Activated CD8-positive, alpha-beta memory T cell treated with anti-CD3 and anti-CD28 coated beads for 48 hours (primary cell): Measurements from ENCODE around the gene ARRDC4.

ENCODE experiments used
- DNase-seq, 3 experiments: peaks; one replicate each; pipeline ENCODE4 v3.0.0-alpha.2; 2020; ENCODE audit warnings: low read depth in 2 of 3, low spot score in 2 of 3

Gene ARRDC4

GRCh38 chr15:97960364-97961066 is at the start of gene ARRDC4:
Gene ARRDC4, plus strand, starts transcription at chr15:97960703. Its CDS starts 159 bp downstream, at chr15:97960862.
- DNase-seq = peak; percentile 70 to 93 (median 83)

- no peak for DNase-seq
Observed at GRCh38 chr15:97914711-97915110, 45.8 kb upstream of the ARRDC4 start.

DNA sequence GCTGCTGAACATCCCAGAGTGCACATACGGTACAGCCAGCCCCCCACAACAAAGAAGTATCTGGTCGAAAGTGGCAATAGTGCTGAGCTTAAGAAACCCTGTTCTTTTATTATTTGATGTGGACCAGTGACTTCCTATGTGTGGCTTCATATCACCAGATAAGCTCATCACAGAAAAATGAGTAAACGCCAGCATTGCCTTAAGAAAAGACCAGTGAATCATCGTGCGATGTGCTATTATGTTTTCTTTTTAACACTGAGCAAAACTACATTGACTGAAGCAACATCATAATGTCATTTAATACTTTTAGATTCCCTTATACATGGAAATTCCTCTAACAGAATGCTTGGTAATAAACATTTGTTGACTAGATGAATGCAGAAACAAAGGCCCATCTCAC is 45.2 kb upstream of the ARRDC4 start:
- DNase-seq = no peak

- no peak for DNase-seq
Observed at GRCh38 chr15:97921296-97921865, 39.1 kb upstream of the ARRDC4 start.

- no peak for DNase-seq
Observed at GRCh38 chr15:97929456-97930229, 30.9 kb upstream of the ARRDC4 start.

GRCh38 chr15:97930230-97930629 is 30.3 kb upstream of the ARRDC4 start:
- DNase-seq = no peak

DNA sequence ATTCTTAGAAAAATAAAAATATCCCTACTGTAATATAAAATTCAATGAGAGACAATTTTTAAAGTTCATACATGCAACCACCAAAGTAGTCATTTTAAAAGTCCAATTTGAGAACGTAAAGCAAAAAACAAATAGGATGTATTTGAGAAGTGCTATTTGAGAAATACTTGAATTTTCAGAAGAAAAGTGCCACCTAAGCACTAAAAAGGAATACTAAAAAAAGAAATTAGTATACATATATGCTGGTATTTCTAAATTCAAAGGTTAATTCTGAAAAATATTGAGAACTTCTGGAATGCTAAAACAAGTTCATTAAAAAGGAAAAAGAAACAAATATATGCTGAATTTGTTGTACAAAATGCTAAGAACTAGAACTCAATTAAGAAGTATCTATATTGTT is 29.2 kb upstream of the ARRDC4 start:
- DNase-seq = no peak

DNA sequence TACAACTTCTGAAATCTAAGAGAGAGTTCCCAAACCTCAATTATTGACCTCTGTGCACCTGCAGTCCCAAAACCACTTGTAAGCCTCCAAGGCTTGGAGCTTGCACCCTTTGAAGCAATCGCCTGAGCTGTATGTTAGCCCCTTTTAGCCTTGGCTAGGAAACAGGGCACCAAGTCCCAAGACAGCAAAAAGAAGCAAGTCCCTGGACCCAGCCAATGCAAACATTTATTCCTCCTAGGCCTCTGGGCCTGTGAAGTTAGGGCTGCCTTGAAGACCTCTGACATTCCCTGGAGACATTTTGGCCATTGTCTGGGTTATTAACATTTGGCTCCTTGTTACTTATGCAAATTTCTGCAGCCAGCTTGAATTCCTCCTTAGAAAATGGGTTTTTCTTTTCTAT is 26.9 kb upstream of the ARRDC4 start:
- DNase-seq = no peak

- DNase-seq = no peak
Observed at GRCh38 chr15:97940993-97941392, 19.5 kb upstream of the ARRDC4 start.

DNA sequence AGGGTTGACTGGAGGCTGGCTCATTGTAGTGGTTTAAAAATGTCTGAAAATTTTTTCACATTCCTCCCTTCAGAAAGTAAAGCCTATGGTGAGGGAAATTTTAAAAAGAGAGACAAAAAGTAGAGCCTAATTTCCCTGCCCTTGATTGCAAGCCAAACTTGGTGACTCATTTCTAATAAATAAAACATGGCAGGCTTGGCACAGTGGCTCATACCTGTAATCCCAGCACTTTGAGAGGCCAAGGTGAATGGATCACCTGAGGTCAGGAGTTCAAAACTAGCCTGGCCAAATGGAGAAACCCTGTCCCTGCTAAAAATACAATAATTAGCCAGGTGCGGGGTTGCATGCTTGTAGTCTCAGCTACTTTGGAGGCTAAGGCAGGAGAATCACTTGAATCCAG is 18.9 kb upstream of the ARRDC4 start:
- DNase-seq = no peak

DNA sequence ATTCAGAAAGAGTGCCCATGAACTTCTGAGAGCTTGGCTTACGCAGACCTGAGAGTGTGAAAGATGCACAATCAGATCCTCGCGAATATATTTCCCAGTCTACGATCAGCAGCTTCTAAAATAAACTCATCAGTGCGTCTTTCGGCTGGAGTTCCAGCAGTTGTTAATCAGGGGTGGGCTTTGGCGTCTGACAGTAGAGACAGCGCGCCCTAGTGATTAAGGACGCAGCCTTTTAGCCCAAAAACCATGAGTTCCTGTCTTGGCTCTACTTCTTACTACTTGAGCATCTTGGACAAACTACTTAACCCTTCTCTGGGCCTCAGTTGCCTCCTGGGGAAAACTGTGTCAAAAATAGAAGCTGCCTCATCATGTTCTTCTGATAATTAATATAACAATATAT is 15.8 kb upstream of the ARRDC4 start:
- no peak for DNase-seq

DNA sequence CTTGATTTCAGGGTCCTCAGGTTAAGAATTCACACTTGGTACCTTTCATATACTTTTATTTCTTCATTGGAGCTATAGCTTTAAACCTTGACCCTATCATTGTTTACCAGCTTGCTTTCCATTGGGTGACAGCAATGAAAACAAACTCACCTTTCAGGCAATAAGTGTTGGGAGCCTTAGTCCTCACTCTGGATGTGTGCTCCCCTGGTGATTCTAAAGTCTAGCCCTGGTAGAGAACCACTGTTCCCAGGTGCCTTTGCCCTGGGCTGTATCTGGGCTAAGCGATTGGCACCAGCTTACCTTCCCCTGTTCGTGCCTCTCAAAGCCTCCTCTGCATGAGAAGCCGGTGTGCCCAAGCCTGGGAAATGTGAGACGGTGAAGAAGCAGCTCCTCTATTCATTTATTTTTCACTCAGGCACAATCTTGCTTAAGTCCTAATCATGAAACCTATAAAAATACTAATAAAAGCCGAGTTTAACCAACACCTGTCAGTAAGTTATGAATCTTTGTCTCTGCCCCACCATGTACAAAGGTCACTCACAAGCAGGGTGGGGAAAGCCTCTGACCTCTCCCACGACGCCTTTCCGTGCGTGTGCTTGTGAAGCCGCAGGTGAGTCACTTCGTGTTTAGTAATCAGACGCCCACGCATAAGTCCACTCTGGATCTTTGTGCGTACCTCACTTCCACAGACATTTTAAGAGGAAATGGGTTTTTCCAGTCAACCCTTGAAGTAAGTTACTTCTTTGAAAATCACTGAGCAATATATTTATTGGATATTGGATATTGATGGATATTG is 12.8 kb upstream of the ARRDC4 start:
- no peak for DNase-seq

- no peak for DNase-seq
Observed at GRCh38 chr15:97953254-97953653, 7.2 kb upstream of the ARRDC4 start.

DNA sequence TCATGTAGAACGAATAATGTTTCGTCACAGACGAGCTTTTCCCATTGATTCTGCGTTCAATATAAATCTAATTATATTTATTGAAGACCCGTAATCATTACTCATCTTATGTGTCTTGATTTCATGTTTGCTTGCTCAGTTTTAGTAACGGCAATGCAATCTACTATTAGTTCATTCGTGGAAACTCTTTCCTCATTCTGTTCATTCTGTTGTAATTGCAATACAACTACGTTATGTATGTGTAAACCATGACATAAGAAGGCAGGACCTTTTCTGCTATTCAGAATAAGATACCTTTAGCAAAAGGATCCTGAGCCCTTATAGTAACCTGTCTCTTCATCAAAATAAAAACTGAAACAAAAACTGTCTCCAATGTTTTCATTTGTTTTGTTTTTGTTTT is 6.8 kb upstream of the ARRDC4 start:
- no peak for DNase-seq

DNA sequence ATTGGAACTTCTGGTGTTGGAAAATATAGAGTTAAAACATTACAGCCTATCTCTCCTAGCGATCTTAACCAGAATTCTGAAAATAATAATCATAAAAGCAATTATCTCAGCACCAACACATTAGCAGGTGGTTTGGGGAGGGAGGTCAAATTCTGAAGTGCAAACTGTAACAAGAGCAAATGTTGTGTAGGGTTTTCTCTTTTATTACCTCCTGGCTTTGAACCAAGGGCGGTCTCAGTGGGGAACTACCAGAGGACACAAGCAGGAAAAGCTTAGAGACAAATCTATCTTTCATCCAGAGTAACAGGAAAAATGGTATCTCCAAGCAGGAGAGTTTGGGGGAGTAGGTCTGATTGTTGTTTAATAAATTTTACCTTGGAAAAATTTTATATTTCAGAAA is 5.5 kb upstream of the ARRDC4 start:
- DNase-seq = no peak

DNA sequence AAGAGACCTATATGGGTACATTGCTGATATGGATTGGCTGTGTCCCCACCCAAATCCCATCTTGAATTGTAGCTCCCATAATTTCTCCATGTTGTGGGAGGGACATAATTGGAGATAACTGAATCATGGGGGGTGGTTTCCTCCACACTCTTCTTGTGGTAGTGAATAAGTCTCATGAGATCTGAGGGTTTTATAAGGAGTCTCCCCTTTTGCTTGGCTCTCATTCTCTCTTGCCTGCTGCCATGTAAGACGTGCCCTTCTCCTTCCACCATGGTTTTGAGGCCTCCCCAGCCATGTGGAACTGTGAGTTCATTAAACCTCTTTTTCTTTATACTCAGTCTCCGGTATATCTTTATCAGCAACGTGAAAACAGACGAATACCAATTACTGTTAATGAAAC is 5.0 kb upstream of the ARRDC4 start:
- DNase-seq = no peak

- no peak for DNase-seq
Observed at GRCh38 chr15:97959724-97960363, 659 bp upstream of the ARRDC4 start.

DNA sequence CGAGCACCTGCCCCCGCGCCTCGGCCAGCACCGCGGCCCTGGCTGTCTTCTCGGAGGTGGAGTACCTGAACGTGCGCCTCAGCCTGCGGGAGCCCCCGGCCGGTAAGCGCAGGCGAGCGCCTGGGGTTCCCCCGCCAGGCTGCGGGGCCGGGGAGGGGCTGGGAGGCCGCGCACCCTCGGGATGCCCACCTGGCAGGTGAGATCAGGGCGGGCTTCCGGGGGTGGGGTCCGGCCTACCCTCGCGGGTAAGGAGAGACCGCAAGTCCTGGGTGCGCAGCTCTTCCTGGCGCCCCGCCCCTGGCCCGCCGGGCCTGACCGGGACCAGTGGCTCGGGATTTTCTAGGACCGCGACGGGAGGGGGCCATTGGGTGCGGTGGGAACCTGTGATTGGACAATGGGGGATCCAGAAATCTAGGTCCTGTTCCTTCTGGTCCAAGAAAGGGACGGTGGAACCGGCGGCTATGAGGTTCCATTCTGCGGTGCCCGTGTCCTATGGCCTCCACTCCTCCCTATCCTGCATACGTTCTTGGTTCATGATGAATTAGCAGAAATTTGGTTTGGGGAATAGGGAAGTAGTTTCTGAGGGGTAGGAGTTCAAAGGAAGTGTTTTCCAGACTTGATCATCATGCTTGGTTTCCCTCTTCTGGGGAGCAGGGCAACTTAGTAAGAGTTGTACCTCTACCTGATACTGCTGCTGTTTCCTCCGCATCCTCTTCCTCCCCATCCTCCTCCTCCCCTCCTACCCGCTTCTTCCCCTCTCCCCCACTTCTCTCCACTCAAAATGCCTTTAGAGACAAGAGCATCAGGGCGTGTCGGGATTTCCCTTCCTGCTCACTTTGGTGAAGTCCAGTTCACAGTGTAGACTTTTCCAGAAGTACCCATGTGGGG is 808 bp downstream of the ARRDC4 start:
- no peak for DNase-seq

DNA sequence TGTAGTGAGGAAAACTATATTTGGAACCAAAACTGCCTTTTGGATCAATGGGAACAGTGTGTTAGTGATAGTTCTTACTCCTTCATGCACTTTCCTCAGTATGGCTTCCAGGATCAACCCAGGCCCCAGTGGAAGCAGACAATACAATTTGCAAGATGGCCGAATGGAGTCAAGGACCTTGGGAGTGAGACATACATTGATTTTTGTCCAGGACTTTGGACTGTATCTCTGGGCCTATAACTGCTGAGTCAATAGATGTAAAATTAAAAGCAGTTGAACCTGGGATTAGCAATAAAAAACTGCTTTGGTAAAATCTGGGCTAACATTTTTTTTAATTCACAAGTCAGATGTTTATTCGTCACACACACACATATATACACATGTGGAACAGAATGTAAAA is 1.8 kb downstream of the ARRDC4 start:
- no peak for DNase-seq

- no peak for DNase-seq
Observed at GRCh38 chr15:97963779-97964178, 3.3 kb downstream of the ARRDC4 start.
